Measurements from ENCODE around the gene MRTFB.
A peak's percentile ranks its signal among the peaks of the same experiment; 100 is the strongest.

The MRTFB gene

DNA sequence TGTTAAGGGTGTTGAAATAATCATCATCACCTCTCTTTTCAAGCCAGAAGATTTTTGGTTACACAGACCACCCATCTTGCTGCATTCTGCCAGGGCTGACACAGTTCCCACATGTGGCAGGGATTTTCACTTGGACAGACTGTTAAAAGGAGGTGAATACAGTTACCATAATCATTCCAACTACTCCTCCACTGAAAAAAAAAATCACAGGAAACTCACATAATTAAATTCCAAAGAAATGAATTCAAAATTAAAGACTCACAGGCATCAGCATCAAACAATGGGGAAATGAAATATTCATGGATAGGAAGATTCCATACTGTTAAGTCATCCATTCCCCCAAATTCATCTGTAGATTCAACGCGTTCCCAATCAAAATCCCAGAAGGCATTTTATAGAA lies 209.4 kb downstream of the MRTFB start:
- DNase-seq = no peak

DNA sequence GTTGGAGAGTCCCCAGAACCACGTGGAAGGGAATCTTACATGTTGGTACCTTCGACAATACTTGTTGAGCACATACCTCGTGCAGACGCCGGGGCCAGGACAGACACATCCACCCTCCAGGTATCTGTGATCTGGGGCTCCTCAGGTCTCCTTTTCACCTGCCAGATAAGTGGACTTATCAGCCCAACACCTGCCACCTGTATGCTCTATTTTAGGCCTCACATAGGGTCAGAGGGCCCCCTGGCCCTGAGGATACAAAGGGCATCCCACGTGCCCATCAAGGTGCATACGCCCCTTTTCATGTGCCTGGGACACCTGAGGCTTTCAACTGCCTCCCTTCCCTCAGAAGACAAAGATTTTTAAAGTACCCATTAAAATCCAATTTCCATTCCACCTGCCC lies 212.7 kb downstream of the MRTFB start:
- no peak for DNase-seq

DNA sequence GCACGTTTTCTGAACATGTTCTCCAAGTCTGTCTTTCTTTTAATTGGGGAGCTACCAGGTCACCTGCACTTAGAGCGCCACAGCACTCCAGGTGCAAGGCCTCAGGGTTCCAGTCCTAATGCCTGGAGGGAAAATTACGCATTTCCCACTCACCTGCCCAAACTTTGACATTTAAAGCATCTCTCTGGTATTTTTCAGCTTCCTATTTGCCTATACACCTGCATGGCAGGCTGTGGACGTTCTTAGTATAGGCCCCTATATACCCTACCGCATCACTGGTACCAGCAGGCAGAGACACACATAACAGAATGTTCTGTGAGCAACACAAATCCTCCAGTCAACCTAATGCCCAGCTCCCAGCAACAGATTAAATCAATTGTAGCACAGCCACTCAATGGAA lies 213.3 kb downstream of the MRTFB start:
- DNase-seq = no peak

DNA sequence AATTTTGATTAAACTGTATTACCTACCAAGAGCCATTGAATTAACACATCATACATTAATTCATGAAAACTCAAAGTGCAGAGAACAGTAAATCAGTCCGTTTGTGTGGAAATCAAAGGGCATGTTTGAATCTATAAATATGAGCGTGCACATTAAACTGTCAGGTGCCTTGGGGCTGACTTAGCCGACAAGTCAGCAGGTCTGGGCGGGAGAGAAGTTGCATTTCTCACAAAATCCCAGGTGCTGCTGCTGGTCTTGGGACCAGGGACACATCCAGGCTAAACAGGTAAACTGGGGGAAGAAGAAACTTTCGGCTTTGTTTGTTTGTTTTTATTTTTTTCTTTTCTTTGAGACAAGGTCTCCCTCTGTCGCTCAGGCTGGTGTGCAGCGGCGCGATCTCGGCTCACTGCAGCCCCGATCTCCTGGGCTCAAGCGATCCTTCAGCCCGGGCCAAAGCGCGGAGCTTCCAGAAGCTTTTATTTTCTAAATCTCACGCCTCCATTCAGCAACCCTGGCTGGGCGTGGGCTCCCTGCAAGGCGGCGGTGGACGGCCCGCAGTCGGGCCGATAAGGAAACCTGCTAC lies 213.9 kb downstream of the MRTFB start:
- peak in 20 of 58 donors; percentile 58 to 88 (median 76) for DNase-seq

DNA sequence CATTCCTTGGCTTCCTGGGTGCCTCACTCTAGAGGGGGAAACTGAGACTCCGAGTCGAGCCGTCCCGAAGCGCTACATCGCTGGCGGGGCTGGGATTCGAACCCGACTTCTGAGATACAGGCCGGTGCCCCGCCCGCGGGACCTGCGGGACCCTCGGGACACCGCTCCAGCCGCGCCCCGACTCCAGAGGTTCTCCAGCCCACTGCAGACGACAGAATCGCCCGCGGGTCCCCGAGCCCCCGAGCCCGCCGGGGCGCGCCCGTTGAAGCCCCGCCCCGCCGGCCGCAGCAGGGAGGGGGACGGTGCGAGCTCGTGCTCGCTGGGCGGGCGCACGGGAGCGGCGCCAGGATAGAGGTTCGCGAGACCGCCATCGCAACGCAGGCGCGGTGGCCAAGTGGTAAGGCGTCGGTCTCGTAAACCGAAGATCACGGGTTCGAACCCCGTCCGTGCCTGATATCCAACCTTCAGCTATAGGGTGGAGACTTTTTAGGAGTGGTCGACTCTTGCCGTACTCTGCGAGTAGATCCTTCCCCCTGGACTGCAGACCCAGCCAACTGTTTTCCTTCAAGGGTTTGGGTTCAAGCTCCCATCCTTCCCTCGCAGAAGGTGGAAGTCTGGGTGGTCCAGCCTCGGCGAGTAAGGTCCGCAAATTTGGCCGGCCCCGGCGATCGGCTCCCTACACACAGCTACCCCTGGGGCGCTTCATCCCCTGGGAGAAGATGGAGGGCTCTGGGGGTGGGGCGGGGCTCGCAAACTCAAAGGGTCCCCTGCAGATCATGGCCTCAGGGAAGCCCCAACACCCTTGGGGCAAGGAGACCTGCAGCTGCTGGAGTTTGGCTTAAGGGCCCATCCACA lies 214.6 kb downstream of the MRTFB start:
- DNase-seq = peak; percentile 66 to 97 (median 89)

DNA sequence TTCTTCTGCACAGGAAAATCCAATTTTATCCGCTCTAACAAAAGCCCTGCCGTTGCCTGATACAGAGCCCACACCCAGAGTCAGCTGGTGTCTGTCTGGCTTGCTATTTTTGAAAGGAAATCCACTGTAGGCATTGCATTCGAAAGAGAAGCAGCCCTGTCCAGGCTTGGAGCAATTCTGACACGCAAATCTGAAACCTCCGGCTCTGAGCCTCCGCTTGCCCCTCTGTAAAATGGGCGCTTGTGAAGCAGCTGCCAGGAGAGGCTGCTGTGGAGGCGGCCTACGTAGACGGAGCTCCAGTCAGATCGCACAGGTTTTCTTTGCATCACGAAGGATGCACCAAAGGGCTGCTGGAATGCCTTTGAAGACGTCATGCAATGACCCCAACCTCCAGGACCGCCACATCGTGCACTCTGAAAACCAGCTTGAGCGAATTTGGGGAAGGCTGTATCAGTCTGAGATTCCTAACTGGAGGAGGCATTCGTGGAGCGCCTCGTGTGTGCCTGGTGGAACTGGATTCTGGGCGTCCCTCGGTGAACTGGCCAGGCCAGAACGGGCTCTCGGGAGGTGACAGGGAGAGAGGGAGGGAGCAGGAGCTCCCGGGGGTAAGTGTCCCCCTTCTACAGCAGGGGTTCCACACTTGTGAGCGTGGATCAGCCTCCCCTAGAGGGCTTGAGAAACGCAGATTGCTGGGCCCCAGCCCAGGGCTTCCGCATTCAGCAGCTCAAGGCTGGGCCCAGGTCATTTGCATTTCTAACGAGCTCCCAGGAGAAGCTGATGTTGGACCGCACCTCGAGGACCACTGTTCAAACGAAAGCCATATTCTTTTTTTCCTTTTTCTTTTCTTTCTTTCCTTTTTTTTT lies 215.5 kb downstream of the MRTFB start:
- peak in 14 of 58 donors; percentile 17 to 71 (median 58) for DNase-seq

DNA sequence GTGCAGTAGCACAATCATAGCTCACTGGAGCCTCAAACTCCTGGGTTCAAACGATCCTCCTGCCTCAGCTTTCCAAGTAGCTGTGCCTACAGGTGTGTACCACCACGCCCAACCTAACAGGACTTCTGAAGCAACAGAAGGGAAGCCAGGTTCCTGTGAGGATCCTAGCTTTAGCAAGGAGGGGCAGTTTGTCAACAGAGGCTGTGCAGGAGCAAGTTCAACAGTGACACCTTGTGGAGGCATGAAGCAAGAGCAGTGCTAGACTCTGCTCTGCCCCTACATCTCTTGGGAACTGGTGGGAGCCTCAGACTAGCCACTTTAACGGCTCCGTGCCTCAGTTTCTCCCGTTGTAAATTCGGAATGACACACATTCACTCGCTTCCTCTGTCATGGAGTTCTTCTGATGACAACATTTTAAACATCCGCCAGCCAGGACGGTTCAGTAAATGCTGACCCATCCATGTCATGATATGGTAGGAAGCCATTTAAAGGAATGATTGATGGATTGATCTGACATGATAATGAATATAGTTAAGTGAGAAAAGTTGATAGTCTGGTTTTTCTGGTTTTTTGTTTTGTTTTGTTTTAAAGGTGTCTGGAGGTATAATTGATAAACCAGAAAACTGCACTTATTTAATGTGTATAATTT lies 218.7 kb downstream of the MRTFB start:
- DNase-seq = no peak

DNA sequence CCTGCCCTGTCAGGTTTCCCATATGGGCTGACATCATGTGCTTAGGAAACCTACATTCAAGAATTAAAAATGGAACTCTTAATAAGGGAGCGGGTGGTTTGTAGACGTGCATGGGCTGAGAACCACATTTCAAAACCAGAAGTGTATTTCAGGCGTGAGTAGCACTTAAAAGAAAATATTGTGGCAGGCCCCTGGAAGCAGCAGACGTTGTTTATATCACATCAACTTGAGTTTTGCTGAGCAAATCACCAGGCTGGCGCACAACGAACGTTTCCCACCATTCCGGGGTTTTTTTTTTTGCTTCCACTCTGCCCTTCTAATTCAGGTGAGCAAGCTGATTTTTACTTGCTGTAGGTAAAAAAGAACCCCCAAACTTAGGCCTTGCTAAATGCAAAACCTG lies 220.2 kb downstream of the MRTFB start:
- DNase-seq = no peak

DNA sequence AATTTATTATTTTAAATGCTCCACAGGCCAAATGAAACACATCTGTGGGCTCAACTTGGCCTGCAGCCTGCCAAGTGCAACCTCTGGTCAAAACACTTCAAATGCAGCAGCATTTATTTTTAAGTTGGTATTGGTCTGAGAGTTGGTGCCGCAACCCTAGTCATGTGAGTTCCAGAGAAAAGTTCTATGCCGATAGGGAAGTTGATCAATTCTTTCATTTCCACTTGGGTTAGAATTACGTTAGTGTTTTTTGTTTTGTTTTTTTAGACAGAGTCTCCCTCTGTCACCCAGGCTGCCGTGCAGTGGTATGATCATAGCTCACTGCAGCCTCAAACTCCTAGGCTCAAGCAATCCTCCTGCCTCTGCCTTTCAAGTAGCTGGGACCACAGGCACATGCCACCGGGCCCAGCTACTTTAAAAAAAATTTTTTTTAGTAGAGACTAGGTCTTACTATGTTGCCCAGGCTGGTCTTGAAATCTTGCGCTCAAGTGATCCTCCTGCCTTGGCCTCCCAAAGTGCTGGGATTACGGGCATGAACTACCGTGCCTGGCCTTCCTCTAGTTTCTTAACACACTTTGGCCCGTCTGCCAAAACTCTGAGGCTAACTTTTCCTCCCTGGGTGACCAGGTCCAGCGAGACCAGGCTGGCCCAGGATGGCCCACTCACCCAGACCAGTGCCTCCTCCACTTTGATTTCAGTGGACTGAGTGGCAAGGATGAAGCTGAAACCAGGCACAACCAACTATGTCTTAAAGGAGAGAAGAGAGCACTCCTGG lies 221.1 kb downstream of the MRTFB start:
- no peak for DNase-seq

DNA sequence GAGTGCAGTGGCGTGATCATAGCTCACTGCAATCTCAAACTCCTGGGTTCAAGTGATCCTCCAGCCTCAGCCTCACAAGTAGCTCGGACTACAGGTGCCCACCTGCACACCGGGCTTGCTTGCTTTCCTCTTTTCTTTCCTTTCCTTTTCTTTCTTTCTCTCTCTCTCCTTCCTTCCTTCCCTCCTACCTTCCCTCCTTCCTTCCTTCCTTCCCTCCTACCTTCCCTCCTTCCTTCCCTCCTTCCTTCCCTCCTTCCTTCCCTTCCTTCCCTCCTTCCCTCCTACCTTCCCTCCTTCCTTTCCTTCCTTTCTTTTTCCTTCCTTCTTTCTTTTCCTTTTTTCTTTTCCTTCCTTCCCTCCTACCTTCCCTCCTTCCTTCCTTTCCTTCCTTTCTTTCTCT lies 225.5 kb downstream of the MRTFB start:
- DNase-seq = no peak

DNA sequence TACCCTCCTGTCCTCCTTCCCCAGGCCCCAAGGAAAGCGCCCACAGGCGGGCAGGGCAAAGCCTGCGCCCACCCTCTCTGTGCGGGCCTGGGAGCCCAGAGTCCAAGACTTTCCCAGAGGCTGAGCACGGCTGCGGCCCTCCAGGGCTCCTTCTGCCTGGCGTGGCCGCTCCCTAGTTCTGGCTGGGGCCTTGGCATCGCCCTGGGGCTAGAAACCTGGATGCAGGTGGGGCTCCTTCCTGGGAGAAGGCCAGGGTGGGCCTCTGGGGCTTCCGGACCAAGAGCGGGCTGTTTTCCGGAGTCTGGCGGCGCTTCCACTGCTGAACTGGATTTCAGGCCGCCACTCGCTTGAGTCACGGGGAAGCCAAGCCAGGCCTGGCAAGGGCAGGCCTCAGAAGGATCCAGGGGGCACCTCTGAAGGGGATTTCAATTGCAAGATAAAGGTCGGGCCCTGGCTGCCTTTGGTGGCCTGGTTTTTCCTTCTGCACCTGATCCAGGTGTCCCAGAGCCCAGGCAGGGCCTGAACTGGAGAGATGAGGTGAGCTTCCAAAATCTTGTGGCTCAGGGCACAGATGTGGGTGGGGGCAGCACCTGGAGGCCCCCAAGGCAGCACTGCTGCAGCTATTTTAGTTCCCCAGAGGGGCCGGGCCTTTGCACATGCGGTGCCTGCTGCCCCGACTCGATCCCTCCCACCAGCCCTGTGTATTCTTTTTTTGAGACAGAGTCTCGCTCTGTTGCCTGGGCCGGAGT lies 227.4 kb downstream of the MRTFB start:
- DNase-seq = no peak

DNA sequence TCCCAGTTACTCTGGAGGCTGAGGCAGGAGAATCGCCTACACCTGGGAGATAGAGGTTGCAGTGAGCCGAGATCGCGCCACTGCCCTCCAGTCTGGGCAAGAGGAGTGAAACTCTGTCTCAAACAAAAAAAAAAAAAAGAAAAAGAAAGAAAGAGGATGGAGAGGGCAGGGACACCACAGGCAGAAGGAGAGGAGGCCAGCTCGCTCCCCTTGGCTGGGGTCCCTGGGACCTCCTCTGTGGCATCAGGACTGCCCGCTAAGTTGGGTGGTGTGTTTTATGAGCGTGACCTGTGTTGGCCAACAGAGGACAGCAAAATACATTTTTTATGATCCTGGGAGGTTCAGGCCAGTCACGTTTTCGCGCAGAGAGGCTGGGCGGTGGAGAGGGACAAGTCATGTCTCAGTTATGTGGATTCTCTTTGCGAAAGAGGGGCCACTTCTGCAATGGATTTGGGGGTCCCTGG lies 229.6 kb downstream of the MRTFB start:
- peak in 44 of 58 donors; percentile 7 to 78 (median 38) for DNase-seq

DNA sequence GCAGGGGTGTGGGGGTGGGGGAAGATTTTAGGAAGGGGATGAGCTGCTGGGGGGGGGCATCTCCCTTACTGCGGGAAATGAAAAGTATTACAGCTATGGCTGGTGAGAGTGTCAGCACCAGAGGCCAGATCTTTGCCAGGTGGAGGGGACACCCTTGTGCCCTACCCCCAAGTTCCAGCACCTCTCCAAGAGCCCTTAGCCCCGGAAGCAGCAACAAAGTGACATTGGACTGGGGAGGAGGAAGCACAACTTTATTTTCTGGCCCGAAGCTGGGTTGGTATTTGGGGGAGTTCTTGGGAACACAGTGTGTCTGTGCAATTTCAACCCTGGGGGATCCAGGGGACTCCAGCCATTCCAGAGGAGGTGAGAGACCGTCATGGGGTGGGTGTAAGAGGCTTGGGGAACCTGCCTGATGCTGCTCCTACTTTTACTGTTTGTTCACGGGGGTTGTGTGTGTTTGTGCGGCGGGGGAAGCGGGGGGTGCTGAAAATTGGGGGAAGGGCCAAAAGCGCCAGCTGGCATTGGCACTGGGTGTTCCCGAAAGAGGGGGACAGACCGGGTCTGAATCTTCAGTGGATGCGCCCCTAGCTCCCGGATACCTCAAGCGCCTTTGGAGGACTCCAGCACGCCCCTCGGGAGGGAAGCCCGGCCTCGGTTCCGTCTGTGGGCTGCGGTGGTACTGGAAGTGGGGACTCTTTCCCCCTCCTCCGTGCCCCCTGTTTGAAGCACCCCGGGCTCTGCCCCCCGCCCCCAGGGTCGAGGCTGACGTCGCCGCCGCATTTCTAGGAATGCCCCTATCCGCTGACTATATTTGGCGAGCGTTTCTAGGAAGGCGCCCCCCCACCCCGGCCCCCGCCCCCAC lies 230.3 kb downstream of the MRTFB start:
- DNase-seq = peak in 14 of 58 donors; percentile 15 to 68 (median 40)

DNA sequence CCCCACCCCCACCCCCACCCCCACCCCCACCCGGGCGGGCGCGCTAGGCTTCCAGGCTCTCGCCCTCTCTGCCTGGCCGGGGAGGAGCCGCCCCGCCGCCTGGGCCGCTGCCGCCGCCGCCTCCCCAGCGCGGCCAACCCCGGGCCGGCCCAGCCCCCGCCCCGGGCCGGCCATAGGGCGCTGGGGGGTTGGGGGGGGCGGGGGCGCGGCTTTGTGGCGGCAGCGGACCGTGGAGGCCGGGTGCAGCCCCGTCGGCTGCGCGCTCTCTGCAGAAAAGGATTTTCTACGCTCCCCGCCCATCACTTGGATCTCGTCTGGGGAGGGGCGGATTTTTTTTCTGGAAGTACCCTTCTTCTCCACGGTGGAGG lies 230.9 kb downstream of the MRTFB start:
- DNase-seq = peak in 38 of 58 donors; percentile 16 to 69 (median 40)

DNA sequence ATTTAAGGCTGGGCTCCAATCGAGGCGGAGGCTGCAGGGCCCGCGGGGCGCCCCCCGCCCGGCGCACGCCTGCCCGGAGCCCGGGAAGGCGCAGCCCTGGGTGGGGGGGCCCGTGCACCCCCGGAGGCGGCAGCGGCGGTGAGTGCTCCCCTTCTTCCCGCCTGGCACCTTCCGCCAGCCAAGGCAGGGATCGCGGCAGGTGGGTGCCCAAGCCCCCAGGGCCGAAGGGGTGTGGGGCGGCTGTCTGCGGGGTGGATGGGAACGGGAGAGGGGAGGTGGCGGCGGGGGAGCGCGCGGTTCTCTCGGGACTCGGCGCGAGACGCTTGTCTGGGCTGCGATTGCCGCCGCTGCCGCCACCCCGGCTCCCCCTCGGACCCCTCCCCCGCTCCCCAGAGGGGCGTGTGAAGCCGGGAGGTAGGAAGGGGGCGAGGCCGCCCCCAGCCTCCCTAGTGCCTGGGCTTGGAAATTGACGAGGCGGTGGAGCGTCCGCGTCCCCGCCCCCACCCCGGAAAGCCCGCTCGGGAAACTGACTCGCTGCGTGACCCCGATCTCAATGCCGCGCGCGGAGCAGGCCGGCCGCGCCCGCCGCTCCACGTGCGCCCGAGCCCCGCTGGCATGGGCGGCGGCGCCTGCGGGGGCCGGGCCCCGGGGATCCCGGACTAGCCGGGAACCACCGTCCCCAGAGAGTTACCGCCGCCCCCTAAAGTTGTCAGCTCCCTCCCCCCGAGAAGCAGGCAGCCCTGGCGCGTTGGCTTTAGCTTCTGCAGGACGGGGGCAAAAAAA lies 231.5 kb downstream of the MRTFB start:
- DNase-seq = peak in 18 of 58 donors; percentile 15 to 69 (median 50)

DNA sequence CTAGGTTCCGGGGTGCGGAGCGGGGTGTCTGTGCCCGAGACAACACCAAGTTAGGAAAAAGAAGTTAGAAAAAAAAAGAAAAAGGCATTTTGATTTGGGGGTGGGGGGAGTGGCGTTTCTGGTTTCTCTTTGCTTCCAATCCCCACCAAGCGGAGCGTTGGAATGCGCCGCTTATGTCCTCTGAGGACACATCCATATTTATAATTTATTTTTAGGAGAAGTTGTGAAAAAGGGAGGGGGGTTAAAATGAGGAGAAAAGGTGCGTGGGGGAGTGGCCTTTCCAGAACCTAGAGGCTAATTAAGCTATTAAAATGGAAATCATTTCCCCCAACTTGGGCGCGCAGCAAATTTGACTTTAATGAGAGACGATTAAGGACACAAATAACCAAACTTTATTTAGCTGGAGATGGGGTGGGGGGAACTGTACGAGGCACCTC lies 232.1 kb downstream of the MRTFB start:
- DNase-seq = no peak

DNA sequence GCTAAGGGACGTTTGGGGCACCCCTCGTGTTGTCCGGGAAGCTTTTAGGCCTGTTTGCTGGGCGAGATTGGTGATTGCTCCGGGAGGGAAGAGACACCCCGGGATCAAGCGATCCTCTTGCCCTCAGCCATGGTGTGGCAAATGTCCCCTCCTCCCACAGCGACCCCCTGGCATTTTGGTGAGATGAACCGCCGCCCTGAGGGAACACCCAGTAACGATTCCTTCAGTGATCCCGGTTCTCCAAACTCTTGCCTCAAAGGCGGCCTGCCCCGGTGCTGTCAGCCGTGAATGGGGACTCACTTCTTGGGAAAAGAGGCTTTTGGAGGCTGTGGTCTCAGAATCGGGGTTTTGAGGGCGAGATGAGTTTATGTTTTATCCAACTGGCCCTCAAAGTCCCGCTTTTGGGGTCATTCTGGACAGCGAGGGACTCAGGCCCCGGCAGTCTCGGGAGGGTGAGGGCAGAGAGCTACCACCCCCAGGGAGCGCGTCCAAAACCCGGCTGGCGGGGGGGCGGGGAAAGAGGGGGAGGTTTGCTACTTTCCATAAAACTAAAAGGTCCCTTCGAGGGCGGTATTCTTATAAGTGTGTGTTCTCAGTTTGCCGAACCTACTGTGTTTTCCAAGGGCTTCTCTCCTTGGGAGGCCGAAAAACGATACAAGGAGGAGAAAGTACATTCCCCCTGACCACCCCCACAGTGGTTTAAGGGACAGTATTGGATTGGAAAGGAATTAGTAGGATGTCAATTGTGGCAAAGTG lies 232.7 kb downstream of the MRTFB start:
- DNase-seq = peak in 5 of 58 donors; percentile 8 to 60 (median 35)

Data from anterior cingulate cortex (tissue), 58 donors.